Endothelial cell of umbilical vein (primary cell): ENCODE data around the gene ETV6. TPM values are rescaled to one million over a fixed set of nuclear protein-coding genes. Genes with fewer than 3 reads are reported as not detected.

Experiments
- BruUV-seq: library from RNA; stranded (reverse); fragments of 400-500 nt; replicated peaks from 2 replicates; lab custom pipeline; 2021; lab: Mats Ljungman, UMichigan
- CTCF ChIA-PET: fragments of 300-600, 350-600 bp; sonication (Branson Sonifier 250); formaldehyde crosslinking; loops from one replicate; lab custom pipeline; 2021; ENCODE audit warnings: antibody characterized with exemption, inconsistent platforms; lab: Charles Lee
- POLR2A ChIA-PET: fragments of 300-600, 350-600 bp; sonication (Branson Sonifier 250); formaldehyde crosslinking; loops from one replicate; lab custom pipeline; 2021; ENCODE audit warnings: antibody characterized with exemption, inconsistent platforms; lab: Charles Lee
- DNase-seq: peaks from one replicate; pipeline ENCODE4 v3.0.0-alpha.2; 2011; ENCODE audit warnings: low read depth, low spot score
- FAIRE-seq: peaks from 2 replicates; lab custom pipeline; 2011; peaks lifted over from hg19 to GRCh38; lab: Jason Lieb, UNC
- H2AFZ ChIP-seq: 2 replicates; pipeline ENCODE4 v1.6.0; 2012; ENCODE audit warnings: low read depth, low read length, control low read depth, inconsistent platforms
- H3K27ac ChIP-seq: 2 replicates; pipeline ENCODE4 v1.5.1; 2011; ENCODE audit warnings: low read depth, mild to moderate bottlenecking, control low read depth, low read length, moderate library complexity; ENCODE audit not compliant: insufficient read depth
- H3K27me3 ChIP-seq, 2 experiments: 2 replicates each; pipeline versions ENCODE4 v1.6.0 to v1.6.1; 2011; ENCODE audit warnings: low read length in 2 of 2, mixed read lengths in 1 of 2; ENCODE audit not compliant: control insufficient read depth in 2 of 2, insufficient read depth in 2 of 2
- H3K36me3 ChIP-seq, 2 experiments: 2 replicates in 1 of 2; 3 replicates in 1 of 2; pipeline ENCODE4 v1.5.1; 2011; ENCODE audit warnings: low read length in 2 of 2, mild to moderate bottlenecking in 1 of 2, moderate library complexity in 1 of 2; ENCODE audit not compliant: control insufficient read depth in 2 of 2, insufficient read depth in 2 of 2; ENCODE audit errors: extremely low read depth in 1 of 2
- H3K4me1 ChIP-seq: 3 replicates; pipeline ENCODE4 v1.5.1; 2011; ENCODE audit warnings: mild to moderate bottlenecking, low read length; ENCODE audit not compliant: control insufficient read depth, insufficient read depth; ENCODE audit errors: extremely low read depth
- H3K4me2 ChIP-seq: 2 replicates; pipeline ENCODE4 v1.6.1; 2011; ENCODE audit warnings: low read length, control low read depth, mixed read lengths; ENCODE audit not compliant: insufficient read depth
- H3K4me3 ChIP-seq, 3 experiments: fragments of 200-600 bp in 1 of 3; sonication (generic), shearing (Covaris generic) in 1 of 3; replicated peaks in 1 of 3; 2 replicates each; pipeline ENCODE4 v1.5.1; 2011 to 2016; ENCODE audit warnings: control low read depth in 3 of 3, low read length in 3 of 3, mild to moderate bottlenecking in 2 of 3, inconsistent platforms in 1 of 3, low read depth in 1 of 3, moderate library complexity in 1 of 3; ENCODE audit not compliant: insufficient read depth in 1 of 3
- H3K79me2 ChIP-seq: 2 replicates; pipeline ENCODE4 v1.6.0; 2012; ENCODE audit warnings: low read length, inconsistent platforms; ENCODE audit not compliant: control insufficient read depth, insufficient read depth
- H3K9ac ChIP-seq: replicated peaks from 2 replicates; pipeline ENCODE3; 2011; ENCODE audit warnings: low read length, control low read depth; ENCODE audit not compliant: insufficient read depth; ENCODE audit errors: extremely low read depth
- H3K9me1 ChIP-seq: replicated peaks from 3 replicates; pipeline ENCODE4 v1.6.0; 2011; ENCODE audit warnings: mild to moderate bottlenecking, low read length; ENCODE audit not compliant: control insufficient read depth, insufficient read depth; ENCODE audit errors: extremely low read depth
- H3K9me3 ChIP-seq: replicated peaks from 2 replicates; pipeline ENCODE4 v1.5.1; 2012; ENCODE audit warnings: low read length, inconsistent platforms; ENCODE audit not compliant: control insufficient read depth, insufficient read depth
- H4K20me1 ChIP-seq: replicated peaks from 2 replicates; pipeline ENCODE3; 2011; ENCODE audit warnings: mild to moderate bottlenecking, low read length; ENCODE audit not compliant: control insufficient read depth, insufficient read depth; ENCODE audit errors: extremely low read depth
- CTCF ChIP-seq, 2 donors: IDR thresholded peaks; 1 replicate in 1 of 2; 2 replicates in 1 of 2; pipeline ENCODE4 v1.5.1; 2011; ENCODE audit warnings: low read length in 2 of 2, mild to moderate bottlenecking in 2 of 2, moderate library complexity in 2 of 2, control low read depth in 1 of 2, inconsistent platforms in 1 of 2, low read depth in 1 of 2; ENCODE audit not compliant: insufficient read depth in 1 of 2; ENCODE audit errors: extremely low read depth in 1 of 2
- EZH2 ChIP-seq: IDR thresholded peaks from 2 replicates; pipeline ENCODE4 v1.6.1; 2012; ENCODE audit warnings: borderline replicate concordance, low read depth, mild to moderate bottlenecking, moderate library complexity, low read length, inconsistent platforms; ENCODE audit not compliant: severe bottlenecking
- FOS ChIP-seq: IDR thresholded peaks from 2 replicates; pipeline ENCODE4 v1.6.1; 2011; ENCODE audit warnings: mild to moderate bottlenecking, low read length, moderate library complexity, borderline replicate concordance; ENCODE audit not compliant: insufficient read depth
- GATA2 ChIP-seq: IDR thresholded peaks from 2 replicates; pipeline ENCODE4 v1.7.0; 2011; ENCODE audit warnings: low read depth, mild to moderate bottlenecking, moderate library complexity, mixed read lengths, low read length; ENCODE audit not compliant: insufficient read length, insufficient read depth
- JUN ChIP-seq: IDR thresholded peaks from 2 replicates; pipeline ENCODE4 v1.6.1; 2011; ENCODE audit warnings: borderline replicate concordance, low read depth; ENCODE audit not compliant: insufficient read length, insufficient read depth
- MAX ChIP-seq: IDR thresholded peaks from 2 replicates; pipeline ENCODE4 v1.6.1; 2011; ENCODE audit not compliant: insufficient read depth, insufficient read length
- MYC ChIP-seq: IDR thresholded peaks from one replicate; pipeline ENCODE4 v1.6.1; 2011; ENCODE audit warnings: mild to moderate bottlenecking, low read depth, low read length
- POLR2A ChIP-seq: IDR thresholded peaks from 2 replicates; pipeline ENCODE4 v1.6.1; 2012; ENCODE audit warnings: low read depth, mild to moderate bottlenecking, control low read depth, low read length
- POLR2AphosphoS5 ChIP-seq: IDR thresholded peaks from 2 replicates; pipeline ENCODE4 v1.6.1; 2012; ENCODE audit warnings: low read depth, mild to moderate bottlenecking, control low read depth, low read length, moderate library complexity; ENCODE audit not compliant: insufficient read depth
- dilution Hi-C: fragments of 300-500 bp; cut with MboI; formaldehyde crosslinking; loops from one replicate; pipeline ENCODE4 v1.15.0; 2019; ENCODE audit warnings: low sequenced_read_pairs; ENCODE audit not compliant: extremely low pct_ligation_motif_present
- intact Hi-C: fragments of 100-400 bp; cut with micrococcal nuclease; formaldehyde crosslinking; loops from one replicate; pipeline ENCODE4 v1.10.0; 2022
- polyA plus RNA-seq, 4 experiments: library from polyadenylated mRNA; depleted of rRNA in 3 of 4; stranded (reverse) in 3 of 4; unstranded in 1 of 4; fragments of >200 nt; gene quantifications; 2 replicates each; pipeline versions ENCODE4 v1.2.1 to v1.2.3, GENCODE V29; 2011 to 2012; ENCODE audit warnings: missing spikeins in 1 of 4
- total RNA-seq: library from RNA; stranded (reverse); gene quantifications from 2 replicates; pipeline ENCODE4 v1.2.3, GENCODE V29; 2021

ETV6 gene
- total and polyA plus RNA-seq, 2 donors (not counting 3 experiments of a cell fraction or from before 2014, with no cell fraction given), result 15.9 to 57.1 TPM

GRCh38 chr12:11688831-11689230 is 39.4 kb downstream of the ETV6 start:
- intact Hi-C loops, result no loop called here
- no peak overlapping the region for H3K4me2 ChIP-seq
- H2AFZ ChIP-seq, result no peak overlapping the region
- H3K9ac ChIP-seq, result no peak overlapping the region
- H3K27ac ChIP-seq, result no peak overlapping the region
- H3K4me3 ChIP-seq, result no peak overlapping the region
- no peak for TF ChIP-seq POLR2AphosphoS5
- TF ChIP-seq MYC, result no peak
- no peak for TF ChIP-seq JUN
- TF ChIP-seq EZH2, result no peak
- no peak for TF ChIP-seq MAX
- no peak for FAIRE-seq
- no peaks in the 10 kb centered on the region for H3K27me3 ChIP-seq
- H3K79me2 ChIP-seq, result peaks cover 87% of the 10 kb centered on the region
- ChIA-PET POLR2A (no interaction called here), CTCF (interaction anchor here (1.0 kb wide), 1 partner anchor 9 kb away, joined by 3 read pairs; no protein-coding TSS in a partner anchor)
- no peak for DNase-seq
- peaks cover 1% of the 10 kb centered on the region for H3K4me1 ChIP-seq
- no peaks in the 10 kb centered on the region for H3K36me3 ChIP-seq
- no peaks in the 10 kb centered on the region for H3K9me3 ChIP-seq
- H3K9me1 ChIP-seq, result peaks cover 3% of the 10 kb centered on the region
- H4K20me1 ChIP-seq, result peaks cover 7% of the 10 kb centered on the region
- dilution Hi-C loops, result no loop called here
- BruUV-seq, result no TSS peak

DNA sequence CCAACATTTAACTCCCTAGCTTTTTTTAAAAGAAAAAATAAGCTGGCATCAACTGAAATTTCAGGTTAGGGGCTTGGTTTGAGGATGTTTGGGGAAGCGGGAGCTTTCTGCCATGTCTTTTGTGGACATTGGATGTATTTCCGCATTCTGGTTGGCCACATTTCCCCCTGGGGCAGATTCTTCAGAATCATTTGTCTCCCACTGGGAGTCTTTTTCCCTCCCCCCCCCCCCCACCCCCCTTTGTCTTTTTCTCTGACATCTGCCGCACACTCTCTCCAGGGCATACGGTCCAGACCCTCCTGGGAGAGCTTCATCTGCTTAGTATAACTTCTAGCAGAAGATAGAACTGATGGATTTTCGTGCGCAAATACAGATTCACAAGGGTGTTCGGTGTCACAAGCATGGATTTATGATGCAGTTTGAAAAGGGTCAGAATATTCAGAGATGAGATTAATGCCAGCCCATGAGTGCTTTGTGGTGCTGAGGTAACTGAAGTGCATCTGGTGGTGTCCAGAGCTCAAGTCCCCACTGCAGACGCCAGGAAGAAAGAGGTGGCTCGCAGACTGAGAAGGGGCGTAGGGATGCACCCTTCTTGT is 40.2 kb downstream of the ETV6 start:
- no peak overlapping the region for H2AFZ ChIP-seq
- intact Hi-C loops, result no loop called here
- dilution Hi-C loops, result no loop called here
- H3K4me3 ChIP-seq, result no peak overlapping the region
- peaks cover 6% of the 10 kb centered on the region for H4K20me1 ChIP-seq
- no peaks in the 10 kb centered on the region for H3K27me3 ChIP-seq
- DNase-seq (no peak), FAIRE-seq (no peak)
- no peaks in the 10 kb centered on the region for H3K4me1 ChIP-seq
- no peaks in the 10 kb centered on the region for H3K36me3 ChIP-seq
- H3K27ac ChIP-seq, result no peak overlapping the region
- no peak overlapping the region for H3K9ac ChIP-seq
- peaks cover 87% of the 10 kb centered on the region for H3K79me2 ChIP-seq
- no peaks in the 10 kb centered on the region for H3K9me3 ChIP-seq
- TF ChIP-seq EZH2, result no peak
- TF ChIP-seq POLR2A, result no peak
- no peak for TF ChIP-seq MYC
- no peak for TF ChIP-seq FOS
- no peak for TF ChIP-seq JUN
- TF ChIP-seq GATA2, result no peak
- TF ChIP-seq POLR2AphosphoS5, result no peak
- no peak for TF ChIP-seq MAX
- no peak for TF ChIP-seq CTCF (IDR thresholded peaks at IDR 0.05; ENCODE audit: extremely low read depth in 1 of 2, insufficient read depth in 1 of 2, low read depth in 1 of 2, low read length in 2 of 2)
- H3K9me1 ChIP-seq, result peaks cover 3% of the 10 kb centered on the region
- ChIA-PET POLR2A (interaction anchor here (0.6 kb wide), 1 partner anchor 189 kb away, joined by 5 read pairs; no protein-coding TSS in a partner anchor), CTCF (interaction anchor here (0.7 to 1.0 kb wide), 2 partner anchors 31 to 388 kb away, joined by 3 read pairs; no protein-coding TSS in a partner anchor)
- BruUV-seq, result no TSS peak
- H3K4me2 ChIP-seq, result no peak overlapping the region
